HEK293 (cell line): Measurements from ENCODE around the gene FAM216B.

Experiments used
- CTCF ChIP-seq: fragments of 450-650 bp; formaldehyde crosslinking; IDR thresholded peaks from 2 replicates; pipeline ENCODE4 v1.5.1; 2016; ENCODE audit warnings: missing biosample characterization, missing genetic modification characterization
- KLF7 ChIP-seq: fragments of 450-650 bp; formaldehyde crosslinking; IDR thresholded peaks from 2 replicates; pipeline ENCODE4 v1.5.1; 2016; ENCODE audit warnings: missing biosample characterization, missing genetic modification characterization, borderline replicate concordance

DNA sequence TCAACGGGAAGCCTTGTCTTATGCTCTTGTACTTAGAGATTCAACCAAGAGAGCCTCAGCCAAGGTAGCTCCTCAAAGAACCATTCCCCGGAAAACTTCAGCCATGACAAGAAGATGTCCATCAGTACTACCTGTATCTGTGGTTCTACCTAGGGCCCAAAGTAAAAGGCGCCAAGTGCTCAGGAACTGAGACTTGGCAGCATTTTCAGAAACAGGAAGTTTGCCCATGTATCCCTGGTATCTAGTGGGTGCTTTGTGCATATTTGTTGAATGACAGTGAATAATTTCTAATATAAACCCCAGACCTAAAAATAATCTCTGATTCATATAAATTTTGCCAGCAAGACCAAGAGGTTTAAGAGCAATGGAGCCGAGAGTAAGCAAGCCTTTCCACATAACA lies 7.2 kb downstream of the FAM216B start:
- no peak for TF ChIP-seq CTCF (tag by site-specific recombination)
- TF ChIP-seq KLF7 (tag by site-specific recombination), result no peak
